ENCODE measurements around the gene LMAN1L.
A peak's percentile ranks its signal among the peaks of the same experiment; 100 is the strongest.

LMAN1L gene

DNA sequence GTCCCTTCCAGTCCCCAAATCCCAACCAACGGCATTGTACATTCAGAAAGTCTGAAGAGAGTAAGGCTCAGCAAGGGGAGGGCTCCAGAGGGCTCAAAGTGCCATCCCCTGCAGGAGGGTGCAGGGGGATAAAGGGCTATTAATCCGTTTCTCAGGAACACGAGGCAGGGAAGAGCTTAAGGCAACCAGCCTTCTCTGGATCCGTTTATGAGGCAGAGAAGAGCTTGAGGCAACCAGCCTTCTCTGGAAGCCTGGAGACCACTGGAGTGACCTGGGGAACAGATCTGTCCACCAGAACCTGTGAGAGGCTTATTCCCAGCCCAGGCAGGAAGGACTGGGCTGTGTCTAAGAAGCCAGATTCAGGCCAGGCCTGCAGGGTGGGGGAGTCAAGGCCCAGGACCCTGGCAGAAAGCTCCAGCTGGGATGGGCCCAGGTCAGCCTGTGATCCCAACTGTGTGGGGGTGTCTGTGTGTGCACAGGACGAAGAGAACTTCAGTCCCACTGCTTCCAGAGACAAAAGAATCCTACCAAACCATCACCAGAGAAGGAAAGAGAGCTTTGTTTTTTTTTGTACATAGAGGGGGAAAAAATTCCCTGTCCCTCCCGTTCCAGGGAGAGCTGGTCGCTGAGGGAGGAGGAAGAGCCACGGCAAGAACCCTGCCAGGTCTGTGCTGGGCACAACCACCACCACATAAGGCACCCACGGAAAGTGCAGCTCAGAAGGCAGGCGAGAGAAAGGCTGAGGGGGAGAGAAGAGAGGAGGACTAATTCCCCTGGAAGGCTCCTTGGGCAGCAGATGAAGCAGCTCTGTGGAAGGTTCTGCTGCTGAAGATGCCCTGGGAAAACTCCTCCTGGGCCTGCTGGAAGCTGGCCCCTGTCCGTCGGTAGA lies 31.9 kb downstream of the LMAN1L start:
- peak overlapping the region; percentile 89; the same call in 1 of the 2 replicates for H3K27ac ChIP-seq
- TF ChIP-seq, protein P1, sequence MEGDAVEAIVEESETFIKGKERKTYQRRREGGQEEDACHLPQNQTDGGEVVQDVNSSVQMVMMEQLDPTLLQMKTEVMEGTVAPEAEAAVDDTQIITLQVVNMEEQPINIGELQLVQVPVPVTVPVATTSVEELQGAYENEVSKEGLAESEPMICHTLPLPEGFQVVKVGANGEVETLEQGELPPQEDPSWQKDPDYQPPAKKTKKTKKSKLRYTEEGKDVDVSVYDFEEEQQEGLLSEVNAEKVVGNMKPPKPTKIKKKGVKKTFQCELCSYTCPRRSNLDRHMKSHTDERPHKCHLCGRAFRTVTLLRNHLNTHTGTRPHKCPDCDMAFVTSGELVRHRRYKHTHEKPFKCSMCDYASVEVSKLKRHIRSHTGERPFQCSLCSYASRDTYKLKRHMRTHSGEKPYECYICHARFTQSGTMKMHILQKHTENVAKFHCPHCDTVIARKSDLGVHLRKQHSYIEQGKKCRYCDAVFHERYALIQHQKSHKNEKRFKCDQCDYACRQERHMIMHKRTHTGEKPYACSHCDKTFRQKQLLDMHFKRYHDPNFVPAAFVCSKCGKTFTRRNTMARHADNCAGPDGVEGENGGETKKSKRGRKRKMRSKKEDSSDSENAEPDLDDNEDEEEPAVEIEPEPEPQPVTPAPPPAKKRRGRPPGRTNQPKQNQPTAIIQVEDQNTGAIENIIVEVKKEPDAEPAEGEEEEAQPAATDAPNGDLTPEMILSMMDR (IDR thresholded peaks at IDR 0.05), result no peak
- no peak for TF ChIP-seq ZFX (IDR thresholded peaks at IDR 0.05; ENCODE audit: borderline replicate concordance)

DNA sequence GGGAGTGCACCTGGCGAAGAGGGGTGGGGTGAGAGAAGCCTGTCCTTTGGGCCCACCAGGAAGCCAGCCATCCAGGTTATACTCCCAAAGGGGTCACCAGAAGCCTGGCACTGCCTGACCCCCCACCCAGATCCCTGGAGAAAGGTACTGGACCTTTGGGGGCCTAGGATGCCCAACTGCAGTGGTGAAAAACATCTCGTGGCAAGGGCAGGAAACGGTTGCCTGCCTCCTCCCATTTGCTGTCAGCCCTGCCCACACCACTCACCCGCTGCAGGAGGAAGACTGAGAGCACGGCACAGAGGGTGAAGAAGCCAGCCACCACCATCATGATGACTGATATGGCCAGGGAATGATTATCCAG lies 32.6 kb downstream of the LMAN1L start:
- no peak for TF ChIP-seq ZFX (IDR thresholded peaks at IDR 0.05; ENCODE audit: borderline replicate concordance)
- TF ChIP-seq, protein P1 (IDR thresholded peaks at IDR 0.05), result no peak
- H3K27ac ChIP-seq, result no peak overlapping the region

DNA sequence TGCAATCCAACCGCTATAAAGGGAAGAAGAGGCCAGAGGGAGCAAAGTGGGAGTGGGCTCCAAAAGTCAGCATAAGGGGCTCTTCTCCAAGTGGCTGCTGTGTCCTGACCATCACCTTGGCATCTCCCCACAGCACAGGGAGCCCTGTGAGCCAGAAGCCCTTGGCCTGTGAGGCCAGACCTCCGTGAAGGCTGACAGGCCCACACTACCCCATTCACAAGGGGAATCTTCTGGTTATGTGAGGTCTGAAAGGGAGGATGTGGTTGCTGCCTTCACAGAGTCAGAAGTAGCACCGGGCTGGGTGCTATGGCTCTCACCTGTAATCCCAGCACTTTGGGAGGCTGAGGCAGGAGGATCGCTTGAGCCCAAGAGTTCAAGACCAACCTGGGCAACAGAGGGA lies 32.9 kb downstream of the LMAN1L start:
- TF ChIP-seq ZFX (IDR thresholded peaks at IDR 0.05; ENCODE audit: borderline replicate concordance), result no peak
- TF ChIP-seq, protein P1 (IDR thresholded peaks at IDR 0.05), result no peak
- H3K27ac ChIP-seq, result no peak overlapping the region

DNA sequence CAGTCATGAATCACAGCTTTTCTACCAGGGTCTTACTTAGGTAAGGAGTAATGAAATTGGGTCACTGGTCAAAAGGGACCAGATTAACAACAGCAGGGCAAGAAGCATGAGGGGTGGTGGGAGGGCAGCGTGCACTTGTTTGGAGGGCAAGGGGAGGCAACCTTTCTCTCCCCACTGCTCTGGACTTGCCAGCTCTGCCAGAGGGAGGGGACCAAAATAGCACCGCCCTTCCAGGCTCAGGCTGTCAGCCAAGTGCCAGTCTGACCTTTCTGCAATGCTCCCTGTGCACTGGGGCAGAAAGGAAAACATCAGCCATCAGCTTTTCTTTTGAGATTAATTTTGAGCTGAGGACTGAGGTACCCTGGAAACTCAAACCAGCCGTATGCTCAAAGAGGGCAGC lies 34.8 kb downstream of the LMAN1L start:
- TF ChIP-seq, protein P1 (IDR thresholded peaks at IDR 0.05), result no peak
- H3K27ac ChIP-seq, result peak overlapping the region; percentile 48

GRCh38 chr15:74850393-74850792 lies 37.8 kb downstream of the LMAN1L start:
- H3K27ac ChIP-seq, result no peak overlapping the region
- no peak for TF ChIP-seq ZFX (IDR thresholded peaks at IDR 0.05; ENCODE audit: borderline replicate concordance)
- TF ChIP-seq, protein P1 (IDR thresholded peaks at IDR 0.05), result no peak

DNA sequence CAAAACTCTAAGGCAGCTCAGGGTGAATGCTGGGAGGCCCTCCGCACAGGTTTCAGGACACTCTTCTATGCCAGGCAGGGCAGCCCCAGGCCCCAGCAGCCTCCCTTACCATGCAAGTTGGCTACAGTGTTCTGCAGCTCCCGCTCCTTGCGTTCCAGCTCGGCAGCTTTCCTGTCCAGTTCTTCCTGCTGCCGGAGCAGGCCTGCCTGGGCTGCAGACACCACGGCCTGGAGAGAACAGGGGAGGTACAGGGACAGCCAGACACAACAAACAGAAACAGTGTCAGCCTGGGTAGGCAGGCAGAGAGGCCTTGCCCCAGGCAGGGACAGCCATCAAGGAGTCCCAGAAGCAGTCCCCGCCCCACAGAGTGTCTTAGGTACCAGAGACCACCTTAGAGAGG lies 39.3 kb downstream of the LMAN1L start:
- H3K27ac ChIP-seq, result no peak overlapping the region
- no peak for TF ChIP-seq ZFX (IDR thresholded peaks at IDR 0.05; ENCODE audit: borderline replicate concordance)
- TF ChIP-seq, protein P1 (IDR thresholded peaks at IDR 0.05), result no peak

DNA sequence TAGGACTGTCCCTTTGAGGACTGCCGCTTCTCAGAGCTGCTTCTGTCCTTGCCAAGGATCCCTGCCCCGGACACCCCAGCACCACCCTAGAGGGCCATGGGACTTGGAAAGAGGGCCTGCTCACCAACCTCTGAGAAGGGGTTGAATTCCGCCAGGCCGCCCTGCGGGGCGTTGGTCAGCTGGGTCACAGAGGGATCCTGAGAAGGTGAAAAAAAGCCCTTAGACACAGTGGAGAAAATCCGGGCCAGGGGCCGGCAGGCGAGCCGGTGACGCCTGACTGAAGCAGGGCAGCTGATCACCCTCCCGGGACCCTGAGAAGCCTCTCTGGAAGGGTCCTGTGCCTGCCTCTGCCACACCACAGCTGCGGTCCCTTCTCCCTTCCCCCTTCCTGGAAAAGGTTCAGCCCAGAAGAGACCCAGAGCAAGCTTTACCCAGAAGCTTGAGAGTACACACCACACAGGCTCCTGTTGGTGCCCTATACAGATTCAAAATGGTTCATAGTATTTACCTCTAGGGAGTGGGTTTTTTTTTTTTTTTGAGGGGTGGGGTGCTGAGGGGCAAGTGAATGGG lies 41.9 kb downstream of the LMAN1L start:
- no peak for TF ChIP-seq ZFX (IDR thresholded peaks at IDR 0.05; ENCODE audit: borderline replicate concordance)
- TF ChIP-seq, protein P1 (IDR thresholded peaks at IDR 0.05), result no peak
- no peak overlapping the region for H3K27ac ChIP-seq
